ENCODE measurements around the gene RBM20. TPM values are rescaled to one million over a fixed set of nuclear protein-coding genes. Genes with fewer than 3 reads are reported as not detected.
A peak's percentile ranks its signal among the peaks of the same experiment; 100 is the strongest.

RBM20 gene
- total RNA-seq, 4 donors from 2014 or later: 1.6 to 18.6 (median 3.2) TPM

GRCh38 chr10:110759523-110759922 is 115.4 kb downstream of the RBM20 start:
- Histone ChIP-seq H3K36me3 (no peaks in the 10 kb centered on the region), H3K4me1 (no peaks in the 10 kb centered on the region), H3K4me3 (no peak overlapping the region), H3K27me3 (no peaks in the 10 kb centered on the region), H3K9me3 (no peaks in the 10 kb centered on the region), H3K27ac (peak overlapping the region; percentile 63)
- DNase-seq (ENCODE audit: low spot score in 2 of 2): no peak
- TF ChIP-seq POLR2A (IDR thresholded peaks at IDR 0.05) (no peak), POLR2AphosphoS5 (IDR thresholded peaks at IDR 0.05) (no peak), EP300 (IDR thresholded peaks at IDR 0.05) (no peak)
- whole genome bisulfite sequencing: 89% methylated on average over 4 of the region's 4 CpGs

GRCh38 chr10:110762109-110762848 is 118.1 kb downstream of the RBM20 start:
- WGBS: 88% methylated on average over 8 of the region's 8 CpGs
- TF ChIP-seq EP300 (IDR thresholded peaks at IDR 0.05) (no peak), POLR2A (IDR thresholded peaks at IDR 0.05) (no peak)
- H3K27me3 ChIP-seq: no peaks in the 10 kb centered on the region
- no peak for DNase-seq (ENCODE audit: low spot score in 2 of 2)
- no peak overlapping the region for H3K27ac ChIP-seq
- no peak overlapping the region for H3K4me3 ChIP-seq
- H3K36me3 ChIP-seq: no peaks in the 10 kb centered on the region
- no peaks in the 10 kb centered on the region for H3K9me3 ChIP-seq
- H3K4me1 ChIP-seq: no peaks in the 10 kb centered on the region

GRCh38 chr10:110762849-110763211 is 118.7 kb downstream of the RBM20 start:
- Histone ChIP-seq H3K4me3 (no peak overlapping the region), H3K9me3 (no peaks in the 10 kb centered on the region), H3K36me3 (no peaks in the 10 kb centered on the region), H3K27ac (no peak overlapping the region), H3K4me1 (no peaks in the 10 kb centered on the region), H3K27me3 (no peaks in the 10 kb centered on the region)
- DNase-seq (ENCODE audit: low spot score in 2 of 2): no peak
- no peak for TF ChIP-seq EP300 (IDR thresholded peaks at IDR 0.05)
- no peak for TF ChIP-seq CTCF (IDR thresholded peaks at IDR 0.05)
- TF ChIP-seq POLR2A (IDR thresholded peaks at IDR 0.05): no peak
- TF ChIP-seq POLR2AphosphoS5 (IDR thresholded peaks at IDR 0.05): no peak
- 89% methylated on average over 5 of the region's 5 CpGs for WGBS

GRCh38 chr10:110764378-110764777 is 120.2 kb downstream of the RBM20 start:
- Histone ChIP-seq H3K4me1 (no peaks in the 10 kb centered on the region), H3K27me3 (no peaks in the 10 kb centered on the region), H3K4me3 (no peak overlapping the region), H3K9me3 (no peaks in the 10 kb centered on the region), H3K27ac (no peak overlapping the region), H3K36me3 (no peaks in the 10 kb centered on the region)
- WGBS: 72% methylated on average over 12 of the region's 12 CpGs
- TF ChIP-seq POLR2A (IDR thresholded peaks at IDR 0.05) (no peak), POLR2AphosphoS5 (IDR thresholded peaks at IDR 0.05) (no peak), CTCF (IDR thresholded peaks at IDR 0.05) (no peak), EP300 (IDR thresholded peaks at IDR 0.05) (no peak)
- DNase-seq (ENCODE audit: low spot score in 2 of 2): no peak

- no peak overlapping the region for H3K27ac ChIP-seq
- TF ChIP-seq POLR2AphosphoS5 (IDR thresholded peaks at IDR 0.05) (no peak), CTCF (IDR thresholded peaks at IDR 0.05) (no peak), EP300 (IDR thresholded peaks at IDR 0.05) (no peak), POLR2A (IDR thresholded peaks at IDR 0.05) (no peak)
- H3K4me3 ChIP-seq: no peak overlapping the region
- no peaks in the 10 kb centered on the region for H3K4me1 ChIP-seq
- WGBS: 67% methylated on average over 13 of the region's 13 CpGs
- no peak for DNase-seq (ENCODE audit: low spot score in 2 of 2)
- H3K36me3 ChIP-seq: no peaks in the 10 kb centered on the region
- no peaks in the 10 kb centered on the region for H3K27me3 ChIP-seq
- H3K9me3 ChIP-seq: no peaks in the 10 kb centered on the region
Measured at GRCh38 chr10:110764793-110765512, 120.8 kb downstream of the RBM20 start.

Measured in suprapubic skin (tissue), 4 donors.